B cell (primary cell): ENCODE results near the gene PLEKHG3. TPM values are rescaled to one million over a fixed set of nuclear protein-coding genes. Genes with fewer than 3 reads are reported as not detected.

ENCODE experiments used
- ATAC-seq: fragments of 200-7000 bp; cut with Tn5 transposase; one replicate; pipeline ENCODE4 v1.10.0; 2021; ENCODE audit warnings: low read depth, mild to moderate bottlenecking, moderate number of reproducible peaks, moderate library complexity
- CTCF ChIA-PET: fragments of 350-600 bp; sonication (Branson Sonifier 250); formaldehyde crosslinking; loops from one replicate; lab custom pipeline; 2021; ENCODE audit warnings: antibody characterized with exemption, inconsistent platforms; lab: Charles Lee
- POLR2A ChIA-PET: fragments of 350-600 bp; sonication (Branson Sonifier 250); formaldehyde crosslinking; loops from one replicate; lab custom pipeline; 2021; ENCODE audit warnings: antibody characterized with exemption; lab: Charles Lee
- DNase-seq: peaks from one replicate; pipeline ENCODE4 v3.0.0; 2013
- H2AFZ ChIP-seq: 2 replicates; pipeline ENCODE4 v1.6.1; 2012; ENCODE audit warnings: mild to moderate bottlenecking, low read depth, low read length; ENCODE audit not compliant: insufficient read depth, poor library complexity, severe bottlenecking
- H3K27ac ChIP-seq, 2 donors: 1 replicate in 1 of 2; 2 replicates in 1 of 2; pipeline ENCODE4 v1.5.1; 2012 to 2013; ENCODE audit warnings: low read length in 2 of 2, mild to moderate bottlenecking in 2 of 2, moderate library complexity in 1 of 2
- H3K27me3 ChIP-seq, 4 experiments: fragments of 200-600 bp in 1 of 4; sonication (generic) in 1 of 4; replicated peaks in 1 of 4; 1 replicate in 2 of 4; 2 replicates in 2 of 4; pipeline versions ENCODE4 v1.6.1 to v1.7.0; 2013 to 2016; ENCODE audit warnings: low read length in 3 of 4, mild to moderate bottlenecking in 2 of 4, mixed read lengths in 1 of 4, moderate library complexity in 1 of 4; ENCODE audit not compliant: insufficient read depth in 4 of 4, control insufficient read depth in 3 of 4; ENCODE audit errors: control extremely low read depth in 1 of 4
- H3K36me3 ChIP-seq, 2 experiments: replicated peaks in 1 of 2; 1 replicate in 1 of 2; 2 replicates in 1 of 2; pipeline versions ENCODE4 v1.6.1 to v1.7.1; 2013; ENCODE audit warnings: low read length in 1 of 2; ENCODE audit not compliant: insufficient read depth in 2 of 2, control insufficient read depth in 1 of 2; ENCODE audit errors: control extremely low read depth in 1 of 2, extremely low read depth in 1 of 2
- H3K4me1 ChIP-seq, 2 donors: fragments of 200-600 bp in 1 of 2; sonication (generic) in 1 of 2; 1 replicate in 1 of 2; 2 replicates in 1 of 2; pipeline versions ENCODE4 v1.5.1 to v1.6.1; 2013 to 2017; ENCODE audit warnings: low read length in 2 of 2; ENCODE audit not compliant: control insufficient read depth in 2 of 2, insufficient read depth in 2 of 2
- H3K4me2 ChIP-seq: replicated peaks from 2 replicates; pipeline ENCODE3; 2012; ENCODE audit warnings: mild to moderate bottlenecking, low read depth, low read length; ENCODE audit not compliant: poor library complexity, severe bottlenecking
- H3K4me3 ChIP-seq, 5 experiments: fragments of 200-600 bp in 1 of 5; sonication (generic) in 1 of 5; 1 replicate in 3 of 5; 2 replicates in 2 of 5; pipeline versions ENCODE4 v1.5.1 to v1.7.0; 2011 to 2016; ENCODE audit warnings: low read length in 4 of 5, mild to moderate bottlenecking in 4 of 5, low read depth in 2 of 5, control low read depth in 1 of 5, moderate library complexity in 1 of 5; ENCODE audit not compliant: insufficient read depth in 1 of 5; ENCODE audit errors: control extremely low read depth in 1 of 5, extremely low read depth in 1 of 5
- H3K79me2 ChIP-seq: fragments of 200-600 bp; sonication (generic); one replicate; pipeline ENCODE4 v1.6.0; 2016; ENCODE audit warnings: low read length; ENCODE audit not compliant: control insufficient read depth, insufficient read depth
- H3K9ac ChIP-seq: fragments of 200-600 bp; sonication (generic); 2 replicates; pipeline ENCODE4 v1.6.1; 2017; ENCODE audit warnings: mild to moderate bottlenecking, low read length, moderate library complexity
- H3K9me3 ChIP-seq, 3 donors: one replicate each; pipeline versions ENCODE4 v1.6.1 to v1.7.1; 2013; ENCODE audit warnings: low read length in 2 of 3; ENCODE audit not compliant: control insufficient read depth in 2 of 3, insufficient read depth in 1 of 3; ENCODE audit errors: control extremely low read depth in 1 of 3
- H4K20me1 ChIP-seq: 2 replicates; pipeline ENCODE4 v1.6.0; 2012; ENCODE audit warnings: mild to moderate bottlenecking, low read length; ENCODE audit not compliant: insufficient read depth, control insufficient read depth, poor library complexity, severe bottlenecking
- H3K27ac Mint-ChIP-seq: one replicate; pipeline ENCODE4 v1.8.0; 2021; ENCODE audit warnings: mixed read lengths
- H3K27me3 Mint-ChIP-seq: one replicate; pipeline ENCODE4 v1.8.0; 2021; ENCODE audit warnings: mixed read lengths
- H3K4me1 Mint-ChIP-seq: one replicate; pipeline ENCODE4 v1.8.0; 2021; ENCODE audit warnings: mixed read lengths
- H3K4me3 Mint-ChIP-seq: one replicate; pipeline ENCODE4 v1.8.0; 2021; ENCODE audit warnings: mixed read lengths
- H3K9me3 Mint-ChIP-seq: one replicate; pipeline ENCODE4 v1.8.0; 2022; ENCODE audit warnings: mixed read lengths; ENCODE audit not compliant: insufficient read depth
- CTCF ChIP-seq: fragments of 200-600 bp; IDR thresholded peaks from one replicate; pipeline ENCODE4 v1.8.0; 2022; ENCODE audit warnings: antibody characterized with exemption, mild to moderate bottlenecking
- EZH2 ChIP-seq: IDR thresholded peaks from 2 replicates; pipeline ENCODE4 v1.6.1; 2012; ENCODE audit warnings: borderline replicate concordance, low read depth, mild to moderate bottlenecking, moderate library complexity, low read length; ENCODE audit not compliant: insufficient read depth, poor library complexity, severe bottlenecking
- WGBS: methylation state at CpG from one replicate; pipeline ENCODE4 v1.1.5; 2013; ENCODE audit warnings: missing lambda C conversion rate; ENCODE audit not compliant: insufficient coverage; 5-methylcytosine and 5-hydroxymethylcytosine counted together
- intact Hi-C: fragments of 100-400 bp; cut with micrococcal nuclease; formaldehyde crosslinking; loops from one replicate; pipeline ENCODE4 v1.10.0; 2022
- polyA plus RNA-seq: library from polyadenylated mRNA; depleted of rRNA; stranded (reverse); fragments of >200 nt; gene quantifications from 2 replicates; pipeline ENCODE4 v1.2.3, GENCODE V29; 2012
- total RNA-seq, 2 donors: library from RNA; stranded (reverse); fragments of 120-200 nt in 1 of 2; gene quantifications; 1 replicate in 1 of 2; 2 replicates in 1 of 2; pipeline versions ENCODE4 v1.2.3 to v1.2.4, GENCODE V29; 2013 to 2022

The PLEKHG3 gene
- total and polyA plus RNA-seq, 2 donors (not counting 1 experiment from before 2014, with no cell fraction given): 0.12 to 0.25 TPM

GRCh38 chr14:64795211-64795610 is 91.0 kb downstream of the PLEKHG3 start:
- no peaks in the 10 kb centered on the region for H3K9me3 ChIP-seq
- no peaks in the 10 kb centered on the region for H3K79me2 ChIP-seq
- H3K36me3 ChIP-seq: no peaks in the 10 kb centered on the region
- Mint-ChIP-seq H3K4me1 (no peaks in the 10 kb centered on the region), H3K27me3 (peaks cover 18% of the 10 kb centered on the region), H3K4me3 (no peak overlapping the region), H3K9me3 (no peaks in the 10 kb centered on the region), H3K27ac (no peak overlapping the region)
- DNase-seq (no peak), ATAC-seq (no peak)
- WGBS: 91% methylated on average over 16 of the region's 16 CpGs
- intact Hi-C loops: no loop called here
- no peak overlapping the region for H3K9ac ChIP-seq
- no peak overlapping the region for H3K4me2 ChIP-seq
- H3K27me3 ChIP-seq: peaks cover 0 to 6% (median 0%) of the 10 kb centered on the region in 4 experiments
- TF ChIP-seq EZH2 (no peak), CTCF (no peak)
- no peak overlapping the region for H2AFZ ChIP-seq
- no peak overlapping the region for H3K27ac ChIP-seq
- no peaks in the 10 kb centered on the region for H4K20me1 ChIP-seq
- POLR2A ChIA-PET: no interaction called here
- CTCF ChIA-PET: no interaction called here
- no peak overlapping the region for H3K4me3 ChIP-seq
- no peaks in the 10 kb centered on the region for H3K4me1 ChIP-seq

GRCh38 chr14:64795921-64796320 is 91.7 kb downstream of the PLEKHG3 start:
- Histone ChIP-seq H3K27me3 (peaks cover 0 to 6% (median 0%) of the 10 kb centered on the region in 4 experiments), H3K4me2 (no peak overlapping the region), H3K9me3 (no peaks in the 10 kb centered on the region), H3K4me1 (no peaks in the 10 kb centered on the region), H3K4me3 (no peak overlapping the region), H4K20me1 (no peaks in the 10 kb centered on the region), H3K9ac (no peak overlapping the region), H3K27ac (no peak overlapping the region), H2AFZ (no peak overlapping the region), H3K79me2 (no peaks in the 10 kb centered on the region), H3K36me3 (no peaks in the 10 kb centered on the region)
- Mint-ChIP-seq H3K27ac (no peak overlapping the region), H3K27me3 (peaks cover 21% of the 10 kb centered on the region), H3K4me1 (no peaks in the 10 kb centered on the region), H3K4me3 (no peak overlapping the region), H3K9me3 (no peaks in the 10 kb centered on the region)
- TF ChIP-seq EZH2 (no peak), CTCF (no peak)
- ATAC-seq: no peak
- intact Hi-C loops: no loop called here
- ChIA-PET POLR2A (no interaction called here), CTCF (interaction anchor here (0.6 to 0.8 kb wide), 2 partner anchors 96 to 491 kb away, joined by 3 read pairs; no protein-coding TSS in a partner anchor)
- DNase-seq: no peak
- 94% methylated on average over 3 of the region's 3 CpGs for WGBS
